HepG2 (cell line): Measurements from ENCODE around the gene MICAL3. TPM values are rescaled to one million over a fixed set of nuclear protein-coding genes. Genes with fewer than 3 reads are reported as not detected.
A peak's percentile ranks its signal among the peaks of the same experiment; 100 is the strongest.

Experiments
- ATF2 ChIP-seq: sonication (generic); formaldehyde crosslinking; IDR thresholded peaks from 2 replicates; pipeline ENCODE4 v1.4.0; 2020; ENCODE audit warnings: missing genetic modification reagents
- ATF5 ChIP-seq: sonication (generic); formaldehyde crosslinking; IDR thresholded peaks from 2 replicates; pipeline ENCODE4 v1.4.0; 2020; ENCODE audit warnings: mild to moderate bottlenecking, low read depth, missing genetic modification reagents
- CREB1 ChIP-seq, 2 experiments: fragments of 450-650 bp in 1 of 2; IDR thresholded peaks; 2 replicates each; pipeline ENCODE4 v1.6.1; 2016 to 2017; ENCODE audit warnings: control low read depth in 1 of 2, mild to moderate bottlenecking in 1 of 2, missing compliant biosample characterization in 1 of 2, missing genetic modification characterization in 1 of 2
- ELF3 ChIP-seq: IDR thresholded peaks from 2 replicates; pipeline ENCODE4 v1.6.1; 2016; ENCODE audit warnings: missing genetic modification reagents, missing compliant biosample characterization
- EP300 ChIP-seq, 3 experiments: sonication (generic) in 1 of 3; formaldehyde crosslinking in 1 of 3; IDR thresholded peaks; 2 replicates each; pipeline versions ENCODE4 v1.5.1 to v1.6.1; 2011 to 2020; ENCODE audit warnings: low read depth in 2 of 3, low read length in 2 of 3, borderline replicate concordance in 1 of 3, improper control_type of control experiment in 1 of 3, mild to moderate bottlenecking in 1 of 3, missing genetic modification reagents in 1 of 3, moderate library complexity in 1 of 3
- FOSL2 ChIP-seq: sonication (generic); formaldehyde crosslinking; IDR thresholded peaks from 2 replicates; pipeline ENCODE4 v1.4.0; 2020; ENCODE audit warnings: missing genetic modification reagents
- FOXP1 ChIP-seq, 2 experiments: fragments of 450-650 bp in 1 of 2; IDR thresholded peaks; 2 replicates each; pipeline ENCODE4 v1.6.1; 2017 to 2018; ENCODE audit warnings: antibody characterized with exemption in 1 of 2
- FOXP4 ChIP-seq: sonication (generic); formaldehyde crosslinking; IDR thresholded peaks from 2 replicates; pipeline ENCODE4 v1.4.0; 2020; ENCODE audit warnings: missing genetic modification reagents
- GLI4 ChIP-seq: sonication (generic); formaldehyde crosslinking; IDR thresholded peaks from 2 replicates; pipeline ENCODE4 v1.5.1; 2020; ENCODE audit warnings: missing genetic modification reagents, mild to moderate bottlenecking, moderate library complexity, borderline replicate concordance
- KDM4B ChIP-seq: sonication (generic); formaldehyde crosslinking; IDR thresholded peaks from 2 replicates; pipeline ENCODE4 v1.4.0; 2020; ENCODE audit warnings: missing genetic modification reagents
- MIER3 ChIP-seq: IDR thresholded peaks from 2 replicates; pipeline ENCODE4 v1.6.1; 2016; ENCODE audit warnings: missing compliant biosample characterization, borderline replicate concordance
- MXD1 ChIP-seq: sonication (generic); formaldehyde crosslinking; IDR thresholded peaks from 2 replicates; pipeline ENCODE4 v1.4.0; 2020; ENCODE audit warnings: mild to moderate bottlenecking, missing genetic modification reagents
- NR2C2 ChIP-seq: sonication (generic); formaldehyde crosslinking; IDR thresholded peaks from 2 replicates; pipeline ENCODE4 v1.4.0; 2020; ENCODE audit warnings: missing genetic modification reagents, mild to moderate bottlenecking, moderate library complexity, borderline replicate concordance
- PHF20 ChIP-seq: sonication (generic); formaldehyde crosslinking; IDR thresholded peaks from 2 replicates; pipeline ENCODE4 v1.5.0; 2020; ENCODE audit warnings: mild to moderate bottlenecking, missing genetic modification reagents
- RARA ChIP-seq: IDR thresholded peaks from 2 replicates; pipeline ENCODE4 v1.6.1; 2016; ENCODE audit warnings: missing genetic modification reagents, missing compliant biosample characterization
- TFAP4 ChIP-seq: sonication (generic); IDR thresholded peaks from 2 replicates; pipeline ENCODE4 v1.6.1; 2016; ENCODE audit warnings: low read depth, borderline replicate concordance
- USF2 ChIP-seq, 2 experiments: sonication (generic) in 1 of 2; formaldehyde crosslinking in 1 of 2; IDR thresholded peaks; 2 replicates each; pipeline versions ENCODE4 v1.5.1 to v1.6.1; 2011 to 2020; ENCODE audit warnings: borderline replicate concordance in 1 of 2, low read depth in 1 of 2, low read length in 1 of 2, mild to moderate bottlenecking in 1 of 2, missing genetic modification reagents in 1 of 2, moderate library complexity in 1 of 2
- ZFAT ChIP-seq: sonication (generic); formaldehyde crosslinking; conservative IDR thresholded peaks from 2 replicates; pipeline ENCODE4 v1.8.1; 2023; ENCODE audit warnings: missing genetic modification reagents, inconsistent platforms
- ZNF10 ChIP-seq: sonication (generic); formaldehyde crosslinking; IDR thresholded peaks from 2 replicates; pipeline ENCODE4 v1.4.0; 2020; ENCODE audit warnings: mild to moderate bottlenecking, low read depth, missing genetic modification reagents, borderline replicate concordance
- ZNF83 ChIP-seq: sonication (generic); formaldehyde crosslinking; IDR thresholded peaks from 2 replicates; pipeline ENCODE4 v1.4.0; 2020; ENCODE audit warnings: missing genetic modification reagents, mild to moderate bottlenecking, borderline replicate concordance
- polyA plus RNA-seq, 8 experiments: library from polyadenylated mRNA; depleted of rRNA in 3 of 8; stranded (reverse) in 7 of 8; unstranded in 1 of 8; fragments of >200 nt; fragmentation: Illumina TruSeq in 4 of 8; extraction: Trizol in 4 of 8; gene quantifications; 2 replicates each; pipeline versions ENCODE4 v1.2.1 to v1.2.3, GENCODE V29; 2011 to 2016; ENCODE audit warnings: low read depth in 4 of 8, missing spikeins in 1 of 8, mixed read lengths in 1 of 8; ENCODE audit not compliant: insufficient read depth in 1 of 8
- total RNA-seq, 5 experiments: library from RNA; depleted of rRNA; stranded (reverse); fragments of >200 nt; fragmentation: Illumina TruSeq; extraction: Trizol; gene quantifications; 2 replicates each; pipeline ENCODE4 v1.2.3, GENCODE V29; 2016; ENCODE audit warnings: low read depth in 1 of 5

The MICAL3 gene
- total and polyA plus RNA-seq, 2 of the 13 experiments (the other 11 are each of a cell fraction or from before 2014, with no cell fraction given): 5.3 to 12.5 TPM

GRCh38 chr22:18035751-18036150, 11.4 kb upstream of the MICAL3 start (continued):
- TF ChIP-seq FOXP4 (CRISPR knock-in tag): no peak
- peak; percentile 65 for TF ChIP-seq FOSL2
- no peak for TF ChIP-seq ATF5 (CRISPR knock-in tag)
- TF ChIP-seq NR2C2 (CRISPR knock-in tag): 0 out of 2 replicates have a peak, but pooled peaks have one; percentile 24
- TF ChIP-seq ZFAT: no peak
- TF ChIP-seq MXD1 (CRISPR knock-in tag): no peak
- TF ChIP-seq ATF2 (CRISPR knock-in tag): peak; percentile 56; the same call in 1 of the 2 replicates
- TF ChIP-seq PHF20 (CRISPR knock-in tag): no peak
- peak; percentile 45 for TF ChIP-seq CREB1 (IDR thresholded peaks at IDR 0.05)
- TF ChIP-seq CREB1 (CRISPR knock-in tag; IDR thresholded peaks at IDR 0.05): peak; percentile 48; the same call in 1 of the 2 replicates
- TF ChIP-seq GLI4 (CRISPR knock-in tag): no peak
- no peak for TF ChIP-seq KDM4B (CRISPR knock-in tag)
- peak; percentile 44; the same call in 1 of the 2 replicates for TF ChIP-seq MIER3 (CRISPR knock-in tag)
- TF ChIP-seq ZNF83 (CRISPR knock-in tag): no peak
- TF ChIP-seq TFAP4: no peak
- no peak for TF ChIP-seq FOXP1 (IDR thresholded peaks at IDR 0.05)
- TF ChIP-seq FOXP1 (CRISPR knock-in tag; IDR thresholded peaks at IDR 0.05): no peak
- no peak for TF ChIP-seq USF2 (IDR thresholded peaks at IDR 0.05; ENCODE audit: low read depth, low read length)
- no peak for TF ChIP-seq USF2 (CRISPR knock-in tag; IDR thresholded peaks at IDR 0.05; ENCODE audit: borderline replicate concordance)
- 0 out of 2 replicates have a peak, but pooled peaks have one; percentile 18 for TF ChIP-seq RARA
- no peak for TF ChIP-seq ZNF10 (CRISPR knock-in tag)
- 0 out of 2 replicates have a peak, but pooled peaks have one; percentile 19 for TF ChIP-seq ELF3 (CRISPR knock-in tag)
- no peak for TF ChIP-seq EP300 (IDR thresholded peaks at IDR 0.05; ENCODE audit: low read depth in 2 of 2, low read length in 2 of 2)
- TF ChIP-seq EP300 (CRISPR knock-in tag; IDR thresholded peaks at IDR 0.05; ENCODE audit: borderline replicate concordance): no peak
